Ascending aorta (tissue), 2 donors: Measurements from ENCODE around the gene PLEKHH3. TPM values are rescaled to one million over a fixed set of nuclear protein-coding genes. Genes with fewer than 3 reads are reported as not detected.

ENCODE experiments used
- DNase-seq, 2 donors: peaks; one replicate each; pipeline ENCODE4 v3.0.0-alpha.2; 2019; ENCODE audit warnings: low spot score in 2 of 2
- H3K27ac ChIP-seq, 2 donors: fragments of 200-600 bp; sonication (generic); one replicate each; pipeline ENCODE4 v1.5.1; 2016 to 2017; ENCODE audit warnings: mild to moderate bottlenecking in 1 of 2
- H3K27me3 ChIP-seq: fragments of 200-600 bp; sonication (generic); one replicate; pipeline ENCODE4 v1.5.1; 2017
- H3K36me3 ChIP-seq, 2 donors: fragments of 200-600 bp; sonication (generic); one replicate each; pipeline ENCODE4 v1.5.1; 2016
- H3K4me1 ChIP-seq, 2 donors: fragments of 200-600 bp; sonication (generic); one replicate each; pipeline ENCODE4 v1.5.1; 2016 to 2017; ENCODE audit warnings: mild to moderate bottlenecking in 1 of 2
- H3K4me3 ChIP-seq, 2 donors: fragments of 200-600 bp; sonication (generic); one replicate each; pipeline ENCODE4 v1.5.1; 2016 to 2017; ENCODE audit warnings: mild to moderate bottlenecking in 1 of 2
- H3K9me3 ChIP-seq, 2 donors: fragments of 200-600 bp; sonication (generic); one replicate each; pipeline ENCODE4 v1.5.1; 2016
- intact Hi-C: fragments of 100-400 bp; cut with DNase I; formaldehyde crosslinking; loops from one replicate; pipeline ENCODE4 v1.15.1; 2023
- total RNA-seq: library from RNA; depleted of rRNA; stranded (reverse); fragments of >200 nt; gene quantifications from one replicate; pipeline ENCODE4 v1.1.0, GENCODE V29; 2016
- TF ChIP-seq, protein P1 (sequence below), 3 experiments: fragments of 200-600 bp in 2 of 3; fragments of 450-650 bp in 1 of 3; sonication (generic) in 2 of 3; IDR thresholded peaks; one replicate each; pipeline ENCODE4 v1.5.1; 2016 to 2019; ENCODE audit warnings: antibody characterized with exemption in 3 of 3, mild to moderate bottlenecking in 1 of 3, moderate library complexity in 1 of 3

Gene PLEKHH3
- total RNA-seq, 1 donor from 2014 or later = 105 TPM

- TF ChIP-seq, protein P1, sequence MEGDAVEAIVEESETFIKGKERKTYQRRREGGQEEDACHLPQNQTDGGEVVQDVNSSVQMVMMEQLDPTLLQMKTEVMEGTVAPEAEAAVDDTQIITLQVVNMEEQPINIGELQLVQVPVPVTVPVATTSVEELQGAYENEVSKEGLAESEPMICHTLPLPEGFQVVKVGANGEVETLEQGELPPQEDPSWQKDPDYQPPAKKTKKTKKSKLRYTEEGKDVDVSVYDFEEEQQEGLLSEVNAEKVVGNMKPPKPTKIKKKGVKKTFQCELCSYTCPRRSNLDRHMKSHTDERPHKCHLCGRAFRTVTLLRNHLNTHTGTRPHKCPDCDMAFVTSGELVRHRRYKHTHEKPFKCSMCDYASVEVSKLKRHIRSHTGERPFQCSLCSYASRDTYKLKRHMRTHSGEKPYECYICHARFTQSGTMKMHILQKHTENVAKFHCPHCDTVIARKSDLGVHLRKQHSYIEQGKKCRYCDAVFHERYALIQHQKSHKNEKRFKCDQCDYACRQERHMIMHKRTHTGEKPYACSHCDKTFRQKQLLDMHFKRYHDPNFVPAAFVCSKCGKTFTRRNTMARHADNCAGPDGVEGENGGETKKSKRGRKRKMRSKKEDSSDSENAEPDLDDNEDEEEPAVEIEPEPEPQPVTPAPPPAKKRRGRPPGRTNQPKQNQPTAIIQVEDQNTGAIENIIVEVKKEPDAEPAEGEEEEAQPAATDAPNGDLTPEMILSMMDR (IDR thresholded peaks at IDR 0.05) = no peak
- H3K27me3 ChIP-seq = no peaks in the 10 kb centered on the region
- no peaks in the 10 kb centered on the region for H3K9me3 ChIP-seq
- peaks cover 0 to 2% of the 10 kb centered on the region in 2 donors for H3K36me3 ChIP-seq
- DNase-seq = peak in 1 of 2 donors; percentile 85
- H3K4me3 ChIP-seq = peak within 1 kb of the TSS; percentile 46 to 66
- H3K4me1 ChIP-seq = peaks cover 29 to 44% of the 10 kb centered on the region in 2 donors
- peak within 1 kb of the TSS; percentile 28 to 65 for H3K27ac ChIP-seq
- intact Hi-C loops = no loop called here
Observed at GRCh38 chr17:42681976-42682721, 5.4 kb upstream of the PLEKHH3 start, which contains the start of gene CNTNAP1. Gene CNTNAP1 (plus strand): TSS chr17:42682531. CDS start chr17:42682830, 299 bp downstream.

GRCh38 chr17:42680331-42680808 is 3.6 kb upstream of the PLEKHH3 start:
- intact Hi-C loops = no loop called here
- TF ChIP-seq, protein P1 (IDR thresholded peaks at IDR 0.05) = no peak
- Histone ChIP-seq H3K4me1 (peaks cover 29 to 44% of the 10 kb centered on the region in 2 donors), H3K36me3 (peaks cover 0 to 2% of the 10 kb centered on the region in 2 donors), H3K27ac (peak overlapping the region; percentile 94 to 95), H3K4me3 (peak overlapping the region; percentile 77 to 81), H3K27me3 (no peaks in the 10 kb centered on the region), H3K9me3 (no peaks in the 10 kb centered on the region)
- DNase-seq = no peak

DNA sequence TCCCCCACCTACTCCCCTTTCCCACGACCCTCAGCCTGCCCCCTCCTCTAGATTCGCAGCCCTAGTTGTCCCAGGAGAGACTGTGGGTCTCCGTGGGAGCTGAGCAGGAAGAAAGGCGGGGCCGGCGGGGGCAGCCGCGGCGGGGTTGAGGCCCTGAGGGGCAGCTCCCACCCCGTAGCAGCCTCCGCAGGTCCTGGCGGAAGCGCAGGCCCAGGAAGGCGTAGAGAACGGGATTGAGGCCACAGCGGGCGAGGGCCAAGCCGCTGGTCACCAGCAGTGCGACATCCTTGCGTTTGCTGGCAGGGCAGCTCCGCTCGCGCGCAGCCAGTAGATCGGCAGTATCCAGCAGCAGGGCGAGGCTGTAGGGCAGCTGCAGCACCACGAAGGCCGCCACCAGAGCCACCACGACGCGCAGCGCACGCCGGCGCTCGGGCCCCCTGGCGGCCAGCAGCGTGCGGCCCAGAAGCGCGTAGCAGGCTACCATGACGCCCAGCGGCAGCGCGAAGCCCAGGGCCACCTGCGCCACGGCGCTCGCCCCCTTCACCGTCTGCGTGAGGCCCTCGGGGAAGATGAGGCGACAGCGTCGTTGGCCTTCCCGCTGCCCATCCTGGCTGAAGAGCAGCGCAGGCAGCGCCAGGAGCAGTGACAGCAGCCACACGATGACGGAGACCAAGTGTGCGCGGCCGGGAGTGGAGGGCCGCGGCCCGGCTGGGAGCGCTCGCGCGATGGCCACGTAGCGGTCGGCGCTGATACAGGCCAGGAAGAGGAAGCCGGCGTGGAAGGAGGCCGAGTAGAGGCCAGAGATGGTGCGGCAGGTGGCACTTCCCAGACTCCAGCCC is 2.9 kb upstream of the PLEKHH3 start:
- peak overlapping the region; percentile 94 to 95 for H3K27ac ChIP-seq
- no peaks in the 10 kb centered on the region for H3K27me3 ChIP-seq
- intact Hi-C loops = loop anchor here (1.0 to 5.0 kb wide), 4 partner anchors 101 to 162 kb away; partner anchors contain the start of genes BECN1 and COASY
- H3K4me1 ChIP-seq = peaks cover 29 to 44% of the 10 kb centered on the region in 2 donors
- DNase-seq = peak in 1 of 2 donors; percentile 86
- no peaks in the 10 kb centered on the region for H3K9me3 ChIP-seq
- H3K4me3 ChIP-seq = peak overlapping the region; percentile 77 to 81
- no peaks in the 10 kb centered on the region for H3K36me3 ChIP-seq
- TF ChIP-seq, protein P1 (IDR thresholded peaks at IDR 0.05) = peak; percentile 85 to 94 (median 90)

DNA sequence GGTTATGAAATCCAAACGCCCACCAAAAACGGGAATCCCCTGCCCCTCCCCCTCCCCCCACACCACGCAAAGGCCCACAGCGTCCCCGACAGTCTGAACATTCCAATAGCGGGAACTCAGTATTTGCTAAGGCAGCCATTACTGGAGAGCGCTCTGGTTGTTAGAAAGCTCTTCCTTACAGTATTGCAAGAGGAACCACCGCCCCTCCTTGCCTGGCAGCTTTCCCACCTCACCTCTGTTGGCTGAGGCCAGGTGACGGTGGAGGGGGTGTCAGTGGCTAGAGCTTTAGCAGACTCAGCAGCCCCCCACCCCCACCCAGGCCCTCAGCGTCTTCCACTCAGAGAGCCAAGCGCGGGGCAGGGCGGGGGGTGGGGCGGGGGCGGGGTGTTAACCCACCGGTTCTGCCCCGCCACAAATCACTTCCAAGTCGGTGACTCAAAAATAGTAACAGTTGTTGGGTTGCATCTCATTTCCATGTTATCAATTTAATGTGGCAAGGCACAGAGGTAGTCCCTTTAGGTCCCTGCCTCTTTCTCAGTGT is 2.2 kb upstream of the PLEKHH3 start:
- H3K27me3 ChIP-seq = no peaks in the 10 kb centered on the region
- H3K9me3 ChIP-seq = no peaks in the 10 kb centered on the region
- peak overlapping the region; percentile 94 to 95 for H3K27ac ChIP-seq
- peak in 1 of 2 donors; percentile 77 for DNase-seq
- peaks cover 33 to 51% of the 10 kb centered on the region in 2 donors for H3K4me1 ChIP-seq
- peak overlapping the region; percentile 77 to 81 for H3K4me3 ChIP-seq
- TF ChIP-seq, protein P1 (IDR thresholded peaks at IDR 0.05) = peak in 1 of 3 experiments; percentile 9
- intact Hi-C loops = loop anchor here (1.0 to 5.0 kb wide), 5 partner anchors 70 to 162 kb away; partner anchors contain the start of genes BECN1, COASY, RETREG3 and TUBG1
- no peaks in the 10 kb centered on the region for H3K36me3 ChIP-seq
